Lower lobe of right lung (tissue), 2 donors: ENCODE data around the gene PVRIG. TPM values are rescaled to one million over a fixed set of nuclear protein-coding genes. Genes with fewer than 3 reads are reported as not detected.
"Not testable (repeated sequence)": the region's sequence is repeated elsewhere in the genome, so short reads cannot be mapped to it uniquely, and the experiment has no call there.

Experiments used
- ATAC-seq, 2 donors: fragments of 200-7000 bp; cut with Tn5 transposase; one replicate each; pipeline ENCODE4 v1.9.1; 2020 to 2022; ENCODE audit warnings: mild to moderate bottlenecking in 2 of 2, moderate library complexity in 2 of 2
- DNase-seq: peaks from one replicate; pipeline ENCODE4 v3.0.0-alpha.2; 2020
- H3K27ac ChIP-seq: fragments of 200-600 bp; one replicate; pipeline ENCODE4 v1.8.0; 2022
- H3K27me3 ChIP-seq: fragments of 200-600 bp; one replicate; pipeline ENCODE4 v1.8.0; 2022; ENCODE audit warnings: low read depth
- H3K36me3 ChIP-seq: fragments of 200-600 bp; one replicate; pipeline ENCODE4 v1.8.0; 2022; ENCODE audit warnings: mild to moderate bottlenecking
- H3K4me1 ChIP-seq: fragments of 200-600 bp; one replicate; pipeline ENCODE4 v1.8.0; 2022
- H3K4me3 ChIP-seq: fragments of 200-600 bp; one replicate; pipeline ENCODE4 v1.8.0; 2022; ENCODE audit warnings: mild to moderate bottlenecking
- H3K9me3 ChIP-seq: fragments of 200-600 bp; one replicate; pipeline ENCODE4 v1.8.0; 2022
- intact Hi-C: fragments of 100-400 bp; cut with DNase I; formaldehyde crosslinking; loops from one replicate; pipeline ENCODE4 v1.11.0; 2022
- long read RNA-seq: library from polyadenylated mRNA; unstranded; transcript quantifications from one replicate; pipeline ENCODE4 v2.0.0, GENCODE V29; 2021
- total RNA-seq: library from RNA; stranded (reverse); fragmentation: NEBNext Ultra II Directional; extraction: Animal tissue kit (Norgen Biotek cat#: 25700); gene quantifications from one replicate; pipeline ENCODE4 v1.2.1, GENCODE V29; 2021
- TF ChIP-seq, protein P1 (sequence below): fragments of 200-600 bp; IDR thresholded peaks from one replicate; pipeline ENCODE4 v1.8.0; 2022; ENCODE audit warnings: antibody characterized with exemption, mild to moderate bottlenecking
- donor health status: DM: no; HTN: yes; CAD: no; lungs with severe emphysema.

PVRIG gene
- not detected for total RNA-seq
- long read RNA-seq, partial matches to known transcripts = 0 of 1 reads
- long read RNA-seq, other reads (novel, unspliced or antisense) = 1 of 1 reads

DNA sequence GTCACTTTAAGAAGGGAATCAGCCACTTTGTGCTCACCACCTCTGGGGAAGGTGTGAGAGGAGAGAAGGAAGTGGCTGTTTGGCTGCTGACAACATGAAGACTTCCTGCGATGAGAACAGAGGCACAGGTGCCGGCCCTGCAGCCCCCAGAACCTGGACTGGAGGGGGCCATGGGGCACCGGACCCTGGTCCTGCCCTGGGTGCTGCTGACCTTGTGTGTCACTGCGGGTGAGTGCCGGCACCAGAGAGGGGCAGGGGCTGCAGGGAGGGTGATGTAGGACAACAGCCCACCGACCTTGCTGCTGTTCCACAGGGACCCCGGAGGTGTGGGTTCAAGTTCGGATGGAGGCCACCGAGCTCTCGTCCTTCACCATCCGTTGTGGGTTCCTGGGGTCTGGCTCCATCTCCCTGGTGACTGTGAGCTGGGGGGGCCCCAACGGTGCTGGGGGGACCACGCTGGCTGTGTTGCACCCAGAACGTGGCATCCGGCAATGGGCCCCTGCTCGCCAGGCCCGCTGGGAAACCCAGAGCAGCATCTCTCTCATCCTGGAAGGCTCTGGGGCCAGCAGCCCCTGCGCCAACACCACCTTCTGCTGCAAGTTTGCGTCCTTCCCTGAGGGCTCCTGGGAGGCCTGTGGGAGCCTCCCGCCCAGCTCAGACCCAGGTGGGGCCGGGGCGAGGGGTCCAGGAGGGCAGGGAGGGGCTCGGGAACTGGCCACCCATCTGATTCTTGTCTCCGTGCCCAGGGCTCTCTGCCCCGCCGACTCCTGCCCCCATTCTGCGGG lies at the start of gene PVRIG:
TSS of gene PVRIG (plus strand) at position 149 of the 785 bp plus-strand sequence. CDS start at position 171, 22 bp downstream.
- intact Hi-C loops, H3K9me3 ChIP-seq, DNase-seq, H3K4me1 ChIP-seq, H3K27me3 ChIP-seq, H3K36me3 ChIP-seq: not testable (repeated sequence)
- ATAC-seq = peak; percentile 2 to 7
- Histone ChIP-seq H3K4me3 (peak within 1 kb of the TSS; percentile 36), H3K27ac (peak within 1 kb of the TSS; percentile 58)

DNA sequence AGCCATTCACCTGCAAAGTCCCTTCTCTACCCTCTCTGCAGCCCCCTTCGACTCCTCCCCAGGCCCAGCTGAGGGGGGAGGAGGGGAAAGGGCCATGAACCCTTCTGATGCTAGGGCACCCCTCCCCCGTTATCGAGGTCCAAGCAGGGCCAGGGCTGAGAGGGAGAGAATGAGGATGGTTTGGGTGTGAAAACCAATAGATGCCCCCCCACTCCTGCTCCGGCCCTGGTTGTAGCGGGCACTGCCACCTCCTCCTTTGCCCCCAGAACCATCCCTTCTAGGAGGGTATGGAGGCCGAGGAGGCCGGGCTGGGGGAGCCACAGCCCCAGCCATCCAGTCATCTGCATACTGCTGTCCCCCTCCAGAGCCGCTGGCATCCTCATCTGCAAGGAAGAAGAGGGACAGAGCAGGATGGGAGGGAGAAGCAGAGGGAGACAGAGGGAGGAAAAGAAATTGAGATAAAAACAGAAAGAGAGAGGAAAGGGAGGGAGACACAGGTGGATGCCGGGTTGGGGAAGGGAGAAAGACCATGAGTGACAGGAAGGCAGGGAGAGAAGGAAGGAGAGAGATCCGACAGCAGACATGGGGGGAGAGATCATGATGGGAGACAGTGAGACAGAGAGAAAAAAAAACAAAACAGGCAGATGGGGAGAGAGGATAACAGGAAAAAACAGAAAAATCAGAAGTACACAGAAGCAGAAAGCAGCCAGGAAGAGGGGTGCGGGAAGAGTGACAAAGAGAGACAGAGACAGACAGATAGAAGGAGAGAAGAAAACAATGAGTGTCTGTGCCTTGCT lies 49.5 kb upstream of the PVRIG start:
- Histone ChIP-seq H3K27ac (no peak overlapping the region), H3K36me3 (no peaks in the 10 kb centered on the region), H3K4me3 (no peak overlapping the region), H3K4me1 (peaks cover 35% of the 10 kb centered on the region), H3K27me3 (peaks cover 31% of the 10 kb centered on the region), H3K9me3 (no peaks in the 10 kb centered on the region)
- ATAC-seq (no peak), DNase-seq (no peak)
- TF ChIP-seq, protein P1, sequence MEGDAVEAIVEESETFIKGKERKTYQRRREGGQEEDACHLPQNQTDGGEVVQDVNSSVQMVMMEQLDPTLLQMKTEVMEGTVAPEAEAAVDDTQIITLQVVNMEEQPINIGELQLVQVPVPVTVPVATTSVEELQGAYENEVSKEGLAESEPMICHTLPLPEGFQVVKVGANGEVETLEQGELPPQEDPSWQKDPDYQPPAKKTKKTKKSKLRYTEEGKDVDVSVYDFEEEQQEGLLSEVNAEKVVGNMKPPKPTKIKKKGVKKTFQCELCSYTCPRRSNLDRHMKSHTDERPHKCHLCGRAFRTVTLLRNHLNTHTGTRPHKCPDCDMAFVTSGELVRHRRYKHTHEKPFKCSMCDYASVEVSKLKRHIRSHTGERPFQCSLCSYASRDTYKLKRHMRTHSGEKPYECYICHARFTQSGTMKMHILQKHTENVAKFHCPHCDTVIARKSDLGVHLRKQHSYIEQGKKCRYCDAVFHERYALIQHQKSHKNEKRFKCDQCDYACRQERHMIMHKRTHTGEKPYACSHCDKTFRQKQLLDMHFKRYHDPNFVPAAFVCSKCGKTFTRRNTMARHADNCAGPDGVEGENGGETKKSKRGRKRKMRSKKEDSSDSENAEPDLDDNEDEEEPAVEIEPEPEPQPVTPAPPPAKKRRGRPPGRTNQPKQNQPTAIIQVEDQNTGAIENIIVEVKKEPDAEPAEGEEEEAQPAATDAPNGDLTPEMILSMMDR = no peak
- intact Hi-C loops = no loop called here

DNA sequence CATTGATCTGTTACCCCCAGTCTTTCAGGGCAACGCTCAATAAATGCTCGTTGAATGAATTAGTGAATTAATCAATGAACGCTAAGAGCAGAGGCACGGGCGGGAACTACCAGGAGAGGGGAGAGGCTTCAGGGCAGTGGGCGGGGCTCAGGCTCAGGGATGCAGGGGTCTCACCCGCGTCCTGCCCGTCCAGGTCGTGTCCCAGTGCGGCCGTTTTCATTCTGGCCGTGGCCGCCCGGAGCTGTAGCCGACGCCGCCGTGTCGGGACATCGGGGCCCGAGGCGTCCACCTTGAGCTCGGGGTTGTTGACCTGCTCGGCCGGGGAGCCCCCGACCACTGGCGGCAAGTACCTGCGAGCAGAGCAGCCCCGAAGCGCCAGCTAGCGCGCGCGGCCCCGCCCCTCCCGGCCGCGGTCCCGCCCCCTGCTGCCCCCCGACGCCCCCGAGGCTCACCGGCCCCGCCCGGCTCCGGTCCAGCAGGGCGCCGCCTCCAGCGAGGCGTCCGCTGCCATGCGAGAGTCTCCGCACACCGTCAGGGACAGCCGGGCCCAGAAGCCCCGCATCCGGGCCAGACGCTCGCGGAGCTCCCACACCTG lies 48.6 kb upstream of the PVRIG start:
- Histone ChIP-seq H3K36me3 (no peaks in the 10 kb centered on the region), H3K27me3 (peaks cover 31% of the 10 kb centered on the region), H3K9me3 (no peaks in the 10 kb centered on the region), H3K4me3 (peak overlapping the region; percentile 45), H3K4me1 (peaks cover 35% of the 10 kb centered on the region), H3K27ac (no peak overlapping the region)
- TF ChIP-seq, protein P1 = no peak
- intact Hi-C loops = no loop called here
- ATAC-seq = peak; percentile 27 to 39
- DNase-seq = no peak

DNA sequence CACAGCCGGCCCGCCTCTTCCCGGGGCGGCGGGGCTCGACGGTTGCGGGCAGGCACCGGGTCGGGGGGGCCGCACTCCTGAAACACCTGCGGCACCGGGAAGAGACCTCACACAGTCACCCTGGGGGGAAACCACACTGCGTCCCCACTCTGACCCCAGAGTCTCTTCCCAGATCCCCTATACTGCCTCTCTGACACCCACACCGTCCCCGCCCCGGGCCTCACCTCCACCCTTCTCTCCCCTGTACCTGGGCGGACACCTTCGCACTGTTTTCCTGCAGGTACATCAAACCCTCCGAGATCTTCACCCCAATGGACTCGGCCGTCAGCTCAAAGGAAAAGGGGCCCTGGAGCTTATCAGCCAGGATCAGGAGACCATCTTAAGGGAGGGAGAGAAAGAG lies 47.9 kb upstream of the PVRIG start:
- intact Hi-C loops = no loop called here
- ATAC-seq (peak in 1 of 2 donors; percentile 3), DNase-seq (no peak)
- no peaks in the 10 kb centered on the region for H3K9me3 ChIP-seq
- peaks cover 26% of the 10 kb centered on the region for H3K27me3 ChIP-seq
- H3K4me3 ChIP-seq = peak overlapping the region; percentile 45
- TF ChIP-seq, protein P1 = no peak
- no peaks in the 10 kb centered on the region for H3K36me3 ChIP-seq
- no peak overlapping the region for H3K27ac ChIP-seq
- H3K4me1 ChIP-seq = peaks cover 37% of the 10 kb centered on the region

DNA sequence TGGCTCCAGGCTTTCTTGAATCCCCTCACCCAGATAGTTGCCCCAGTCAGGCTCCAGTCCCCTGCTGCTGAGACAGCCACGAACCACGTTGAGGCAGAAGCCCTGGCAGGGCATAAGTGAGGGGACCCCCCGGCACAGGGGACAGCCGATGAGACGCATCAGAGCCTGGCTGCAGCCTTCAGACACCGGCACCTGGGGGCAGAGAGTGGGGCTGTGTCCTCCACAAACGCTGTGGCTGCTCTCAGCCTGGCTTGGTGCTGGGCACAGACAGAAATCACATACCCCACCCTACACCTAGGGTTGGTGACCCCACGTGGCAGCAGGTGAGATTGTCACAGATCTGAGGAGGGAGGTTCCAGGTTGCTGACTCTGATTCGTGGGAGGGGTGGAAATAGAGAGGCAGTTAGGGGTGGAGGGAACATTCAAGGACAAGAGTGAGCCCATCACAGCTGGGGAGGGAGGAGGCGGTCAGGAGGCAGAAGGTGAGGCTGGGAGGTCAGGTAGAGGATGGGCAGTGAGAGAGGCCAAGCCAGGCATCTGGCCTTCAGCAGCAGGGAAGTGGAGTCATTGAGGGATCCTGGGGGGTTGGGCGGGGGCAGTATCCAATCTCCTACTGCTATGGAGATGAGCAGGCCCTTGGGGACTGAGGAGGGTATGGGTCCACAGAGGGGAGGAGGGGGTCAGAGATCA lies 45.8 kb upstream of the PVRIG start:
- ATAC-seq = no peak
- no peaks in the 10 kb centered on the region for H3K36me3 ChIP-seq
- peaks cover 26% of the 10 kb centered on the region for H3K4me1 ChIP-seq
- H3K9me3 ChIP-seq = no peaks in the 10 kb centered on the region
- H3K4me3 ChIP-seq = no peak overlapping the region
- TF ChIP-seq, protein P1 = no peak
- no peak overlapping the region for H3K27ac ChIP-seq
- intact Hi-C loops = no loop called here
- H3K27me3 ChIP-seq = peaks cover 22% of the 10 kb centered on the region
- DNase-seq = no peak
